Breast epithelium (tissue), 4 donors: ENCODE data around the gene SSH2. TPM values are rescaled to one million over a fixed set of nuclear protein-coding genes. Genes with fewer than 3 reads are reported as not detected.

Source experiments
- DNase-seq, 2 donors: peaks; one replicate each; pipeline ENCODE4 v3.0.0-alpha.2; 2019; ENCODE audit warnings: low spot score in 2 of 2
- H3K27ac ChIP-seq, 2 donors: fragments of 200-600 bp; sonication (generic) in 1 of 2; one replicate each; pipeline ENCODE4 v1.5.1; 2016 to 2019; ENCODE audit warnings: mild to moderate bottlenecking in 1 of 2
- H3K27me3 ChIP-seq, 2 donors: fragments of 200-600 bp; sonication (generic) in 1 of 2; one replicate each; pipeline versions ENCODE4 v1.5.1 to v1.6.0; 2017 to 2019; ENCODE audit warnings: control low read depth in 1 of 2, mild to moderate bottlenecking in 1 of 2
- H3K36me3 ChIP-seq: fragments of 200-600 bp; one replicate; pipeline ENCODE4 v1.5.1; 2019
- H3K4me1 ChIP-seq, 2 donors: fragments of 200-600 bp; sonication (generic); one replicate each; pipeline ENCODE4 v1.5.1; 2016 to 2019; ENCODE audit warnings: control low read depth in 1 of 2
- H3K4me3 ChIP-seq, 3 donors: fragments of 200-600 bp; sonication (generic); 1 replicate in 2 of 3; 2 replicates in 1 of 3; pipeline ENCODE4 v1.5.1; 2016 to 2019; ENCODE audit warnings: mild to moderate bottlenecking in 3 of 3, moderate library complexity in 2 of 3
- H3K9me3 ChIP-seq, 2 donors: fragments of 200-600 bp; sonication (generic) in 1 of 2; one replicate each; pipeline ENCODE4 v1.5.1; 2016 to 2019; ENCODE audit warnings: control low read depth in 1 of 2
- POLR2A ChIP-seq: fragments of 450-650 bp; IDR thresholded peaks from one replicate; pipeline ENCODE4 v1.6.1; 2016; ENCODE audit warnings: antibody characterized with exemption, mild to moderate bottlenecking, moderate library complexity
- POLR2AphosphoS5 ChIP-seq, 3 donors: sonication (generic); formaldehyde crosslinking; IDR thresholded peaks; one replicate each; pipeline ENCODE4 v1.6.1; 2017; ENCODE audit warnings: antibody characterized with exemption in 3 of 3
- intact Hi-C: fragments of 100-400 bp; cut with DNase I; formaldehyde crosslinking; loops from one replicate; pipeline ENCODE4 v1.15.1; 2023; ENCODE audit warnings: low total_unique reads
- total RNA-seq, 3 donors: library from RNA; depleted of rRNA; stranded (reverse); fragments of >200 nt; gene quantifications; one replicate each; pipeline ENCODE4 v1.1.0, GENCODE V29; 2016
- TF ChIP-seq, protein P1 (sequence below), 3 donors: fragments of 450-650 bp; IDR thresholded peaks; one replicate each; pipeline ENCODE4 v1.5.1; 2016 to 2017; ENCODE audit warnings: antibody characterized with exemption in 3 of 3, mild to moderate bottlenecking in 3 of 3, moderate library complexity in 3 of 3

Gene SSH2
- total RNA-seq, result 10 to 100 TPM; 23.0 to 64.2 (median 25.9) TPM

GRCh38 chr17:29929533-29930408 is at the start of gene SSH2:
Gene SSH2, minus strand, starts transcription at chr17:29930228. Its CDS starts 228 bp downstream, at chr17:29930000.
- peak within 1 kb of the TSS; percentile 69 to 73 (median 71) for H3K4me3 ChIP-seq

DNA sequence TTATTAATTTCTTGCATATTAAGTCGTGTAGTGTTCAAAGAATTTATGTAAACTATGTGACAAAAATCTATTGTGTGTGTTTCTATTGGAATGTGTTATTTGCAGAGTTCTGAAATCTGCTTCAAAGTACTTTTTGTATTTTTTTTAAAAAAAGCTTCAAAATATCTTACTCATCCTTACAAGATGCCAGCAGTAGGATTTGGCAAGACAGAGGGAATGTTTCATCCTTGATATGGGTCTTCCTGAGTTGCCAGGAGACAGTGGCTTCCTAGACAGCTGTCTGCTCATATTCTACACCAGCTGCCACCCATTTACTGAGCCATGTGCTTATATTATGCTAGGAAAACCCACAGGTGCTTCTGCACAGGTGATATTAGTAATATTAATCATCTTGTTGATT is 47.8 kb upstream of the SSH2 start:
- H3K27ac ChIP-seq, result no peak overlapping the region
- intact Hi-C loops, result no loop called here
- H3K9me3 ChIP-seq, result no peaks in the 10 kb centered on the region
- no peak overlapping the region for H3K4me3 ChIP-seq
- DNase-seq, result no peak
- TF ChIP-seq, protein P1, sequence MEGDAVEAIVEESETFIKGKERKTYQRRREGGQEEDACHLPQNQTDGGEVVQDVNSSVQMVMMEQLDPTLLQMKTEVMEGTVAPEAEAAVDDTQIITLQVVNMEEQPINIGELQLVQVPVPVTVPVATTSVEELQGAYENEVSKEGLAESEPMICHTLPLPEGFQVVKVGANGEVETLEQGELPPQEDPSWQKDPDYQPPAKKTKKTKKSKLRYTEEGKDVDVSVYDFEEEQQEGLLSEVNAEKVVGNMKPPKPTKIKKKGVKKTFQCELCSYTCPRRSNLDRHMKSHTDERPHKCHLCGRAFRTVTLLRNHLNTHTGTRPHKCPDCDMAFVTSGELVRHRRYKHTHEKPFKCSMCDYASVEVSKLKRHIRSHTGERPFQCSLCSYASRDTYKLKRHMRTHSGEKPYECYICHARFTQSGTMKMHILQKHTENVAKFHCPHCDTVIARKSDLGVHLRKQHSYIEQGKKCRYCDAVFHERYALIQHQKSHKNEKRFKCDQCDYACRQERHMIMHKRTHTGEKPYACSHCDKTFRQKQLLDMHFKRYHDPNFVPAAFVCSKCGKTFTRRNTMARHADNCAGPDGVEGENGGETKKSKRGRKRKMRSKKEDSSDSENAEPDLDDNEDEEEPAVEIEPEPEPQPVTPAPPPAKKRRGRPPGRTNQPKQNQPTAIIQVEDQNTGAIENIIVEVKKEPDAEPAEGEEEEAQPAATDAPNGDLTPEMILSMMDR (IDR thresholded peaks at IDR 0.05), result no peak
- TF ChIP-seq POLR2A (no peak), POLR2AphosphoS5 (IDR thresholded peaks at IDR 0.05) (no peak)
- H3K4me1 ChIP-seq, result no peaks in the 10 kb centered on the region
- no peaks in the 10 kb centered on the region for H3K36me3 ChIP-seq
- no peaks in the 10 kb centered on the region for H3K27me3 ChIP-seq

More at GRCh38 chr17:29929533-29930408, at the start of gene SSH2:
- Histone ChIP-seq H3K27ac (peak within 1 kb of the TSS; percentile 84 to 87), H3K36me3 (no peaks in the 10 kb centered on the region), H3K9me3 (no peaks in the 10 kb centered on the region), H3K4me1 (peaks cover 0 to 8% of the 10 kb centered on the region in 2 donors), H3K27me3 (no peaks in the 10 kb centered on the region)
- intact Hi-C loops, result no loop called here
- no peak for TF ChIP-seq POLR2A
- TF ChIP-seq POLR2AphosphoS5 (IDR thresholded peaks at IDR 0.05), result no peak
- TF ChIP-seq, protein P1 (IDR thresholded peaks at IDR 0.05), result no peak
- peak; percentile 45 to 79 for DNase-seq

DNA sequence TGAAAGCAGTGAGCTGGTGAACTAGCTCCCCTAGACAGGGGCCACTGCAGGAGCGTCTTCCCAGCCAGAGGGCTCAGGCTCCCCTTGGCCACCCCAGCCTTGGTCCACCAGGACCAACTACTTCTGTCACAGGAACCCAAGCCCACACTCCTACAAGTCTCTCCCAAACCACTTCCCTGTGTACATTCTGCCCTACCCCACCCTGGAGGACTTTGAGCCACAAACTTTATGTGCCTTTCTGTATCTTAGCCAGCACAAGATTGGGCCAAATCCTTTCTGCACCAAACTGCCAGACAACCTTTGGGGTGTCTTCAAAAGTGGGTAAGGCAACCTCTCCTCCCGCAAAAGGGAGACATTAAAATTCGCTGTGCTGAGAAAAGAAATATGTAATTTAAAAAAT is 43.0 kb upstream of the SSH2 start:
- no peak overlapping the region for H3K4me3 ChIP-seq
- H3K4me1 ChIP-seq, result no peaks in the 10 kb centered on the region
- no peaks in the 10 kb centered on the region for H3K36me3 ChIP-seq
- no peak for TF ChIP-seq POLR2AphosphoS5 (IDR thresholded peaks at IDR 0.05)
- TF ChIP-seq, protein P1 (IDR thresholded peaks at IDR 0.05), result no peak
- H3K27ac ChIP-seq, result no peak overlapping the region
- no peak for DNase-seq
- intact Hi-C loops, result no loop called here
- no peaks in the 10 kb centered on the region for H3K27me3 ChIP-seq
- H3K9me3 ChIP-seq, result no peaks in the 10 kb centered on the region

- H3K27ac ChIP-seq, result no peak overlapping the region
- H3K27me3 ChIP-seq, result no peaks in the 10 kb centered on the region
- H3K4me1 ChIP-seq, result no peaks in the 10 kb centered on the region
- intact Hi-C loops, result no loop called here
- no peaks in the 10 kb centered on the region for H3K9me3 ChIP-seq
- TF ChIP-seq, protein P1 (IDR thresholded peaks at IDR 0.05), result no peak
- TF ChIP-seq POLR2A (no peak), POLR2AphosphoS5 (IDR thresholded peaks at IDR 0.05) (no peak)
- H3K36me3 ChIP-seq, result no peaks in the 10 kb centered on the region
- DNase-seq, result no peak
- no peak overlapping the region for H3K4me3 ChIP-seq
These were observed 42.2 kb upstream of the SSH2 start for GRCh38 chr17:29972277-29972676.

DNA sequence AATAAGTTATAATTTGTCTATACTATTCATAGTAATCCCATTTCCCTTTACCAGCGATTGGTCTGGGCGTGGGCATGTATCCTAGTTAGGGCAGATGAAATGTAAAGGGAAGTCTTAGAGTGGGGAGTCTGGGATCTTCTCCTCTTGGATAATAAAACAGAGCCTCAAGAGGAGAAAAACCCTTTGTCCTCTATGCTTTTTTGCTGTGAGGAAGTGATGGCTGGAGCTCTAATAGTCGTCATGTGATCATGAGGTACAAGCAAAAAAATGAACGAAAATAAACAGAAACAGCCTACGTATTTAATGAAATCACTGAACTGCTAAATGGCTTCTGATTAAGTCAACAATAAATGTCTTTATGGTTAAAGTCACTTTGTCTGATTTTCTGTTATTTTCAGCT is 38.2 kb upstream of the SSH2 start:
- H3K36me3 ChIP-seq, result no peaks in the 10 kb centered on the region
- DNase-seq, result no peak

More for the DNA sequence above, 38.2 kb upstream of the SSH2 start:
- Histone ChIP-seq H3K27me3 (no peaks in the 10 kb centered on the region), H3K9me3 (no peaks in the 10 kb centered on the region), H3K27ac (no peak overlapping the region), H3K4me1 (no peaks in the 10 kb centered on the region), H3K4me3 (no peak overlapping the region)
- TF ChIP-seq POLR2AphosphoS5 (IDR thresholded peaks at IDR 0.05) (no peak), POLR2A (no peak)
- TF ChIP-seq, protein P1 (IDR thresholded peaks at IDR 0.05), result no peak
- intact Hi-C loops, result no loop called here
